ENCODE measurements around the gene ZC3H4.

ZC3H4 gene

DNA sequence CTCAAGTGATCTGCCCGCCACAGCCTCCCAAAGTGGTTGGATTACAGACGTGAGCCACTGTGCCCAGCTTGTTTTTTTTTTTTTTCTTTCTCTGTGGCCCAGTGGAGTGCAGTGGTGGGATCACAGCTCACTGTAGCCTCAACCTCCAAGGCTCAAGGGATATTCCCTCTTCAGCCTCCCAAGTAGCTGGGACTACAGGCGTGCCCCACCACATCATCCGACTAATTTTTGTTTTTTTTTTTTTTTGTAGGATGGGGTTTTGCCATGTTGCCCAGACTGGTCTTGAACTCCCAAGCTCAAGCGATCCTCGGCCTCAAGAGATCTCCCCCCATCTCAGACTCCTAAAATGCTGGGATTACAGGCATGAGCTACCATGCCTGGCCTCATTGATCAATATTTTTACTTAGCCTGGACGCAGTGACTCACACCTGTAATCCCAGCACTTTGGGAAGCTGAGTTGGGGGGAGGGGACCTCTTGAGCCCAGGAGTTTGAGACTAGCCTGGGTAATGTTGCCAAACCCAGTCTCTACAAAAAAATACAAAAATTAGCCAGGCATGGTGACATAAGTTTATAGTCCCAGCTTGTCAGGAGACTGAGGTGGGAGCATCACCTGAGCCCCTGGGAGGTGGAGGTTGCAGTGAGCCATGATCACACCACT lies 18.7 kb upstream of the ZC3H4 start:
- DNase-seq: no peak

- peak; percentile 99 for DNase-seq
Measured at GRCh38 chr19:47130589-47131227, 17.1 kb upstream of the ZC3H4 start, which contains the start of gene SAE1. Gene SAE1 (plus strand): TSS chr19:47130835. CDS start chr19:47130931, 96 bp downstream.

- DNase-seq: no peak
Measured at GRCh38 chr19:47130120-47130588, 16.6 kb upstream of the ZC3H4 start.

GRCh38 chr19:47129579-47129978 lies 16.0 kb upstream of the ZC3H4 start:
- DNase-seq: no peak

- no peak for DNase-seq
Measured at GRCh38 chr19:47125669-47125938, 12.0 kb upstream of the ZC3H4 start.

- DNase-seq: peak; percentile 88
Measured at GRCh38 chr19:47124937-47125668, 11.5 kb upstream of the ZC3H4 start.

DNA sequence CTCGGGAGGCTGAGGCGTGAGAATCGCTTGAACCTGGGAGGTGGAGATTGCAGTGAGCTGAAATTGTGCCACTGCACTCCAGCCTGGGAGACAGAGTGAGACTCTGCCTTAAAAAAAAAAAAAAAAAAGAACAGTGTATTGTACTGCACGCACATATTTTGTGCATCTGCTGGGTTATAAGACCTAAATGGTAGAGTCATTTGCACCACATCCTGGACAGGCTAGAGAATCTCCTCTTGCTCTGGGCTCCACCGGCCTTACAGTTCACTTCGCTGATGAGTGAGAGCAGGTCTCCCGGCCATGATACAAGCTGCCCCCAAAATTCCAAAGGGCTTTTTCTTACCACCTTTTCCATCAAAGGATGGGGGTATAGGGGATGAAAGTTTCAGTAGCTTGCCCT lies 9.8 kb upstream of the ZC3H4 start:
- DNase-seq: no peak

GRCh38 chr19:47122359-47123335 lies 9.1 kb upstream of the ZC3H4 start:
- no peak for DNase-seq

GRCh38 chr19:47120470-47121067 lies 7.0 kb upstream of the ZC3H4 start:
- no peak for DNase-seq

DNA sequence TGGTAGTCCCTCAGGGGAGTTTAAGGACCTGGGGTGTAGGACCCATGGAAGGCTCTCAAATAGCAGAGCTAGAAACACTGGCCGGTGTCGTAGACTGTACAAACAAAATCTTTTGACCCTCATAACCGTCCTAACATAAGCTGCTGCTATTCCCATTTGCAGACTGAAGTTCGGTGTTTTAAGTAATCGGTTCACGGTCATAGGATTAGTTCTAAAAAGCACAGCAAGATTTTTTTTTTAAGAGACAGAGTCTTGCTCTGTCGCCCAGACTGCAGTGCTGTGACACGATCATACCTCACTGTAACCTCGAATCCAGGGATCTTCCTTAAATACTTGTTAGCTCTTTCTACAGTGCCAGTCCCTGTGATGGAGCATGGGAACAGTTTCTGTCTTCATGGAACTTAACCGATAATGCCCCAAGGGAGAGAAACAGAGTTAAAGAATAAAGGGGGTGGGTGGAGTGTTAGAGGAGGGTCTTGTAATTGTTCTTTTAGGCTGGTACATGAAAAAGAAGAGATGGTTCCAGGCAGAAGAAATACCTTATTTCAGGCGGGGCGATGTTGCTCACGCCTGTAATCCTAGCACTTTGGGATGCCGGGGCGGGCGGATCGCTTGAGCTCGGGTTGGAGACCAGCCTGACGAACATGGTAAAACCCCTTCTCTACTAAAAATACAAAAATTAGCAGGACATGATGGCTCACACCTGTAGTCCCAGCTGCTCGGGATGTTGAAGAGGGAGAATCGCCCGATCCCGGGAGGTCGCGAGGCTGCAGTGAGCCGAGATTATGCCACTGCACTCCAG lies 475 bp upstream of the ZC3H4 start:
- DNase-seq: peak; percentile 64

DNA sequence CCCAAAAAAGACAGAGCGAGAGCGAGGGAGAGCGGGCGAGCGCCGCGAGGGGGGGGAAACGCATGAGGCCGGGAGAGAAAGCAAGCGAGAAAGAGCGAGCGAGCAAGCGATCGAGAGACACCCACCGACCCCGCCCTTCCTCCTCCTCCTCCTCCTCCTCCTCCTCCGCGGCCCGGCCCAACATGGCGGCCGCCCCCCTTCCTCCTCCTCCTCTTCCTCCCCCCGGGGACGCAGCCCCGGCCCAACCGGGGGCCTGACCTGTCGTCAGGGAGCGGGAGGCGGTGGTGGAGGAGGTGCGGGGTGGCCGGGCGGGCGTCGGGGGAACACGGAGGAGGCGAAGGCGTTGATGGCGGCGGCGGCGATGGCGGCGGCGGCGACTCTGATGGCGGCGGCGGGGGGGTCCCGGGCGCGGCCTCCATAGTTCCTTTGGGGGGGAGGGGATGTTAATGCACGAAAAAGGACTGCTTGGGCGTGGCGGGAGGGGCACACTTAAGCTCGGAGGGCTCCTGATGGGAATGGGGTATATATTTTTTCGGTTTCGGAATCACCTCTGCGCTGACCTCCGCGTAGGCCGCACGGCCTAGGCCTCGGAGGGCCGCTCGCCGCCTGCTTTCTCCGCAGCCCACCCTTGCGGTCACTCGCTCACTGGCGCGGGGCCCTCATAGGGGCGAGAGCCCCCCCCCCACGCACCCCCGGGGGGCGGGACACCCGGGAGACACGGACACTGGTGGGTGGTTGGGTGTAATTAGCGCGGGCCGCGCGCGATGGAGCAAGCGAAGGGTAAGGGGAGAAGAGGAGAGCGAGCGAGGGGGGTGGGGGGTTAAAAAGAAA lies 1.2 kb downstream of the ZC3H4 start:
- DNase-seq: peak; percentile 94

GRCh38 chr19:47111682-47112165 lies 1.9 kb downstream of the ZC3H4 start:
- no peak for DNase-seq

DNA sequence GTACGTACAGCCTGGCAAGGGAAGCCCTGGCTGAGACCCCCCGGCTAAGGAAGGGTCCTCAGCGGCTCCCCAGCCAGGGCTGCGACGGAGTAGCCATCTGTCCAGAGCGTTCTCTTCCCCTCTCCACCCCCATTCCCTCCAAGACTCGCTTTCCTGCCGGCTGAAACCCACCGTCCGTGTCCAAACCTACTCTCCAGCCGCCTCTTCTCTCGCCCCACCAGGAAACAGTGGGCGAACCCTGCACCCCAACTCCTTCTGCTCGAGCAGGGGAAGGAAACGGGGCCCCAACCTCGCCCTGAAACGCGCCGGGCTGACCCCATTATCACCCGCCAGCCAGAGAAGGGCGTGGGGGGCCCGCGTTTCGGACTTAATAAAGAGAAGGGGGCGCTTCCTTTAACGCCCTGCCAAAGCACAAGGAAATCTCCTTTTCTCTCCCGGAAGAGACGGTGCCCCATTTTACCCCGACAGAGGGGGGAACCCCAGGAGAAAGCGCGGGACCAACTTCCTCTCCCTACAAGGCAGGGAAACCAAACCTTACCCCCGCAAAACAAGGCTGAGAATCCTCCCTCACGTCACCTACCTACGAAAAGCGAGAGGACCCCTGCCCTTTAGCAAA lies 2.5 kb downstream of the ZC3H4 start:
- DNase-seq: no peak

- DNase-seq: no peak
Measured at GRCh38 chr19:47110521-47111005, 3.0 kb downstream of the ZC3H4 start.

GRCh38 chr19:47109541-47110375 lies 3.8 kb downstream of the ZC3H4 start:
- DNase-seq: no peak

DNA sequence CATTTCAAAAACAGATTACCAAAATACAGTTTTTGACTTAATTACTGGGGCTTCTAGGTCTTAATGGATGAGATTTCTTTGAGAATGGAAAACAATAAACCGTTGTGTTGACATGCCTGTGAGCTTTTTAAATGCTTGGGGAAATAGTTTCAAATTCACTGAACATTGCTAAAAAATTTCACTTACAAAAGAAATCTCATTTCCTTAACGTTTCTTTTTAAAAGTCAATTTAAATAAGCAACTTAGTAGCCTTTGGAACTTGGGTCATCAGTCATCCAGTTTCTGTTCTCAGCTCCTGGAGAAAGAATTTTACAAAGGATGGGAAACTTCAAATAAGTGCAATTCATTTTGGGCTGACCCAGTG lies 4.4 kb downstream of the ZC3H4 start:
- DNase-seq: no peak

DNA sequence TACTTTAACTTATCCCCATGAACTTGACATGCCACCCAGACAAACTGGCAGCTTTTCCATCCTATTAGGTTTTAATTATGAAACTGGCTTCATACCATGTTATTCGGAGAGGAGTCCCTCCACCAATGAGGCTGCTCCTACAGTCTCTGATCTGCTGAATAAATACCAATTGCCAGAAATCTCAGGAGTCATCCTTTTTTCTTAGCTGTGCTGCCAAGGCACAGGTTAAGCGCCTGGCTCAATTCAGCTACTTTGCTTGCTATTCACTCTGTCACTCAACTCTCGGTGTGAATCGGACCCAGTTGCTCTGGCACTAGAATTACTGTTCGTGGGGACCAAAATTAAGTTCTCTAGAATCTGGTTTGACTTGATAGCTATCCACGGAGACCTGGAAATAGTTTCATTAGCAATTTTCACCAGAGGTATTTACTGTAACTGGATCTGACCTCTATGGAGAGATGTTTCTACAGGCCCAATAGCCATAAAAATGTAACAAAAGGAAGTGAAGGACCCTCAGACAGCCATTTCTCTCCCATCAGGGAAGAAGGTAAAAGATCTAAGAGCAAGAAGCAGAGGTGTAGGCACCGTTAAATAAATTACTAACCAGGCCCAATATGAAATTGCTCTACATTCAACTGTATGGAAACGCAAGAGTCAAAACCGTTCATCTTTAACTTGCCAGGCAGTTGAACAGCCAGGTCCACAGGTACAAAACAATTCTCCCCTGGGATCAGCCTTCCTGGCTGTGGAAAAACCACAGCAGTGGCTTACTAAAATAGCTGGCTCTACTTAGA lies 5.4 kb downstream of the ZC3H4 start:
- no peak for DNase-seq

All from NCI-H146 (cell line).